SH-SY5Y (cell line): ENCODE results near the gene NAALADL2.

Source experiments
- GATA2 ChIP-seq: IDR thresholded peaks from 2 replicates; pipeline ENCODE4 v1.6.1; 2011; ENCODE audit warnings: mild to moderate bottlenecking, low read depth, low read length
- GATA3 ChIP-seq: IDR thresholded peaks from 2 replicates; pipeline ENCODE4 v1.6.1; 2011; ENCODE audit warnings: low read depth, mild to moderate bottlenecking, low read length, moderate library complexity

GRCh38 chr3:175270198-175270837 is 411.2 kb downstream of the NAALADL2 start:
- no peak for TF ChIP-seq GATA2
- 0 out of 2 replicates have a peak, but pooled peaks have one; percentile 19 for TF ChIP-seq GATA3
